ENCODE measurements around the gene BMP2K.

- TF ChIP-seq, protein P1, sequence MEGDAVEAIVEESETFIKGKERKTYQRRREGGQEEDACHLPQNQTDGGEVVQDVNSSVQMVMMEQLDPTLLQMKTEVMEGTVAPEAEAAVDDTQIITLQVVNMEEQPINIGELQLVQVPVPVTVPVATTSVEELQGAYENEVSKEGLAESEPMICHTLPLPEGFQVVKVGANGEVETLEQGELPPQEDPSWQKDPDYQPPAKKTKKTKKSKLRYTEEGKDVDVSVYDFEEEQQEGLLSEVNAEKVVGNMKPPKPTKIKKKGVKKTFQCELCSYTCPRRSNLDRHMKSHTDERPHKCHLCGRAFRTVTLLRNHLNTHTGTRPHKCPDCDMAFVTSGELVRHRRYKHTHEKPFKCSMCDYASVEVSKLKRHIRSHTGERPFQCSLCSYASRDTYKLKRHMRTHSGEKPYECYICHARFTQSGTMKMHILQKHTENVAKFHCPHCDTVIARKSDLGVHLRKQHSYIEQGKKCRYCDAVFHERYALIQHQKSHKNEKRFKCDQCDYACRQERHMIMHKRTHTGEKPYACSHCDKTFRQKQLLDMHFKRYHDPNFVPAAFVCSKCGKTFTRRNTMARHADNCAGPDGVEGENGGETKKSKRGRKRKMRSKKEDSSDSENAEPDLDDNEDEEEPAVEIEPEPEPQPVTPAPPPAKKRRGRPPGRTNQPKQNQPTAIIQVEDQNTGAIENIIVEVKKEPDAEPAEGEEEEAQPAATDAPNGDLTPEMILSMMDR (conservative IDR thresholded peaks at IDR 0.05; ENCODE audit: low read length) = no peak
- TF ChIP-seq EZH2phosphoT487 (IDR thresholded peaks at IDR 0.05; ENCODE audit: borderline replicate concordance, low read depth, low read length) = no peak
Measured at GRCh38 chr4:78818530-78819079, 42.5 kb downstream of the BMP2K start.
